Transverse colon (tissue), 4 donors: ENCODE measurements around the gene LCTL. TPM values are rescaled to one million over a fixed set of nuclear protein-coding genes. Genes with fewer than 3 reads are reported as not detected.

ENCODE experiments used
- DNase-seq: peaks from one replicate; pipeline ENCODE4 v3.0.0-alpha.2; 2019
- H3K27ac ChIP-seq, 4 donors: fragments of 200-600 bp; sonication (generic); 2 replicates each; pipeline ENCODE4 v1.5.1; 2016 to 2018; ENCODE audit warnings: inconsistent platforms in 4 of 4
- H3K27me3 ChIP-seq: fragments of 200-600 bp; sonication (generic); 2 replicates; pipeline ENCODE4 v1.5.1; 2017; ENCODE audit warnings: inconsistent platforms
- H3K36me3 ChIP-seq, 4 donors: fragments of 200-600 bp; sonication (generic); 2 replicates each; pipeline ENCODE4 v1.5.1; 2017 to 2019; ENCODE audit warnings: inconsistent platforms in 4 of 4
- H3K4me1 ChIP-seq, 4 donors: fragments of 200-600 bp; sonication (generic); 2 replicates each; pipeline ENCODE4 v1.5.1; 2017 to 2020; ENCODE audit warnings: inconsistent platforms in 4 of 4
- H3K4me3 ChIP-seq, 4 donors: fragments of 200-600 bp; sonication (generic); 1 replicate in 1 of 4; 2 replicates in 3 of 4; pipeline versions ENCODE4 v1.5.1 to v1.6.1; 2017 to 2019; ENCODE audit warnings: inconsistent platforms in 4 of 4
- H3K9me3 ChIP-seq, 2 donors: fragments of 200-600 bp; sonication (generic); 2 replicates each; pipeline ENCODE4 v1.5.1; 2017 to 2019; ENCODE audit warnings: inconsistent platforms in 2 of 2
- EP300 ChIP-seq: sonication (generic); formaldehyde crosslinking; IDR thresholded peaks from one replicate; pipeline ENCODE4 v1.6.1; 2017; ENCODE audit warnings: antibody characterized with exemption, low read depth
- POLR2A ChIP-seq: fragments of 450-650 bp; IDR thresholded peaks from one replicate; pipeline ENCODE4 v1.6.1; 2016; ENCODE audit warnings: antibody characterized with exemption, mild to moderate bottlenecking, moderate library complexity
- POLR2AphosphoS5 ChIP-seq, 3 donors: sonication (generic); formaldehyde crosslinking; IDR thresholded peaks; one replicate each; pipeline ENCODE4 v1.6.1; 2016; ENCODE audit warnings: antibody characterized with exemption in 3 of 3
- WGBS, 2 donors: methylation state at CpG; one replicate each; pipeline ENCODE4 v1.1.5; 2018; ENCODE audit warnings: low coverage in 1 of 2; 5-methylcytosine and 5-hydroxymethylcytosine counted together
- in situ Hi-C, 4 donors: fragments of 200-750 bp; cut with MboI; loops; one replicate each; pipeline versions ENCODE4 v1.15.0 to v1.15.1; 2017; ENCODE audit warnings: low sequenced_read_pairs in 3 of 4, low pct_ligation_motif_present in 1 of 4, low pct_unique_long_range_greater_than_20kb in 1 of 4
- intact Hi-C: fragments of 100-400 bp; cut with DNase I; formaldehyde crosslinking; loops from one replicate; pipeline ENCODE4 v1.15.1; 2023; ENCODE audit warnings: low total_unique reads
- total RNA-seq, 4 donors: library from RNA; depleted of rRNA; stranded (reverse); fragments of >200 nt; gene quantifications; one replicate each; pipeline ENCODE4 v1.1.0, GENCODE V29; 2016
- TF ChIP-seq, protein P1 (sequence below), 5 experiments: fragments of 200-600 bp in 3 of 5; fragments of 450-650 bp in 2 of 5; sonication (generic) in 3 of 5; IDR thresholded peaks; 1 replicate in 2 of 5; 2 replicates in 3 of 5; pipeline ENCODE4 v1.5.1; 2016 to 2017; ENCODE audit warnings: antibody characterized with exemption in 5 of 5, inconsistent platforms in 3 of 5, mild to moderate bottlenecking in 2 of 5, moderate library complexity in 1 of 5

Gene LCTL
- total RNA-seq, 4 donors from 2014 or later: not detected

- Histone ChIP-seq H3K9me3 (no peaks in the 10 kb centered on the region), H3K4me3 (no peak overlapping the region), H3K36me3 (no peaks in the 10 kb centered on the region), H3K27ac (no peak overlapping the region), H3K4me1 (peaks cover 0 to 2% (median 0%) of the 10 kb centered on the region in 4 donors), H3K27me3 (no peaks in the 10 kb centered on the region)
- WGBS, 2 donors: 81% methylated on average over 13 of the region's 13 CpGs; no CpG with 5 or more reads in 1 of the 2 donors
- intact Hi-C loops (loop anchor here (10.0 kb wide), 1 partner anchor 163 kb away; no protein-coding TSS in a partner anchor), in situ Hi-C loops (loop anchor here in 2 of 4 donors (10.0 to 25.0 kb wide), 2 partner anchors 151 to 163 kb away; no protein-coding TSS in a partner anchor)
- TF ChIP-seq POLR2AphosphoS5 (IDR thresholded peaks at IDR 0.05) (no peak), EP300 (no peak), POLR2A (no peak)
- TF ChIP-seq, protein P1, sequence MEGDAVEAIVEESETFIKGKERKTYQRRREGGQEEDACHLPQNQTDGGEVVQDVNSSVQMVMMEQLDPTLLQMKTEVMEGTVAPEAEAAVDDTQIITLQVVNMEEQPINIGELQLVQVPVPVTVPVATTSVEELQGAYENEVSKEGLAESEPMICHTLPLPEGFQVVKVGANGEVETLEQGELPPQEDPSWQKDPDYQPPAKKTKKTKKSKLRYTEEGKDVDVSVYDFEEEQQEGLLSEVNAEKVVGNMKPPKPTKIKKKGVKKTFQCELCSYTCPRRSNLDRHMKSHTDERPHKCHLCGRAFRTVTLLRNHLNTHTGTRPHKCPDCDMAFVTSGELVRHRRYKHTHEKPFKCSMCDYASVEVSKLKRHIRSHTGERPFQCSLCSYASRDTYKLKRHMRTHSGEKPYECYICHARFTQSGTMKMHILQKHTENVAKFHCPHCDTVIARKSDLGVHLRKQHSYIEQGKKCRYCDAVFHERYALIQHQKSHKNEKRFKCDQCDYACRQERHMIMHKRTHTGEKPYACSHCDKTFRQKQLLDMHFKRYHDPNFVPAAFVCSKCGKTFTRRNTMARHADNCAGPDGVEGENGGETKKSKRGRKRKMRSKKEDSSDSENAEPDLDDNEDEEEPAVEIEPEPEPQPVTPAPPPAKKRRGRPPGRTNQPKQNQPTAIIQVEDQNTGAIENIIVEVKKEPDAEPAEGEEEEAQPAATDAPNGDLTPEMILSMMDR (IDR thresholded peaks at IDR 0.05): no peak
- DNase-seq: no peak
These were observed 45.7 kb upstream of the LCTL start for GRCh38 chr15:66611257-66612053.

DNA sequence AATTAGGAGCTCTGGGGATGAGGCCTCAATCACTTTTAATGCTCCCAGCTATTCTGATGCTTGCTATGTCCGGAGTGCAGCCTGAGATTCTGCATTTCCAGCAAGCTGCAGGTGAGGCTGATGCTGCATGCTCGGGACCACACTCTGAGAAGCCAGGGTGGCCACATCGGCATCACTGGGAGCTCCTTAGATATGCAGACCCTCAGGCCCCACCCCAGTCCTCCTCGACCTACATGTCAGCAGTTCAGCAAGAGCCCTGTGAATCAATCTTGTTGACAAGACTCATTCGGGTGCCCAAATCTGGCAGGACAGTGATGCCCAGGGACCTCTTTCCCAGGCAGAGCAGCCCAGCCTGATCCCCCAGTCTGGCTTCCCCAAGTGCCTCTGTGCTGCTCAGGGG lies 44.1 kb upstream of the LCTL start:
- no peak overlapping the region for H3K27ac ChIP-seq
- DNase-seq: no peak
- no peaks in the 10 kb centered on the region for H3K27me3 ChIP-seq
- TF ChIP-seq EP300: no peak
- TF ChIP-seq POLR2A: no peak
- TF ChIP-seq, protein P1 (IDR thresholded peaks at IDR 0.05): no peak
- TF ChIP-seq POLR2AphosphoS5 (IDR thresholded peaks at IDR 0.05): no peak
- no peaks in the 10 kb centered on the region for H3K36me3 ChIP-seq
- in situ Hi-C loops: loop anchor here (10.0 to 25.0 kb wide), 6 partner anchors 85 to 255 kb away; no protein-coding TSS in a partner anchor
- no peak overlapping the region for H3K4me3 ChIP-seq
- intact Hi-C loops: loop anchor here (10.0 kb wide), 1 partner anchor 165 kb away; no protein-coding TSS in a partner anchor
- 80% methylated on average over 5 of the region's 5 CpGs; no CpG with 5 or more reads in 1 of the 2 donors for WGBS, 2 donors
- no peaks in the 10 kb centered on the region for H3K4me1 ChIP-seq
- no peaks in the 10 kb centered on the region for H3K9me3 ChIP-seq

DNA sequence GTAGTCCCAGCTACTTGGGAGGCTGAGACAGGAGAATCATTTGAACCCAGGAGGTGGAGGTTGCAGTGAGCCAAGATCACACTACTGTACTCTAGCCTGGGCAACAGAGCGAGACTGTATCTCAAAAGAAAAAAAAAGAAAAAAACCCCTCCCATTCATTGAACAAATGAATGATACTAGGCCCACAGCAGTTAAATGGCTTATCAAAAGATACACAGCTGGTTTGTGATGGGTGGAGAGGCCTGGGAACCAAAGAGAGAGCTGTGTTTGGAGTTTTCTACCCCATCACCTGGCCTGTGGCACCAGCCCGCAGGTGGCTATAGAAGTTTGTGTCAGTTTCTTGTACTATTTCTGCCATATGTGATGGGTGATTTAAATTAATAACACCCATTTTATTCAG lies 43.1 kb upstream of the LCTL start:
- Histone ChIP-seq H3K4me3 (no peak overlapping the region), H3K4me1 (no peaks in the 10 kb centered on the region), H3K9me3 (no peaks in the 10 kb centered on the region), H3K36me3 (no peaks in the 10 kb centered on the region), H3K27me3 (no peaks in the 10 kb centered on the region), H3K27ac (no peak overlapping the region)
- TF ChIP-seq POLR2A: no peak
- TF ChIP-seq EP300: no peak
- no peak for TF ChIP-seq POLR2AphosphoS5 (IDR thresholded peaks at IDR 0.05)
- TF ChIP-seq, protein P1 (IDR thresholded peaks at IDR 0.05): no peak
- intact Hi-C loops: no loop called here
- 97 to 100% methylated on average over 2 of the region's 2 CpGs for WGBS, 2 donors
- in situ Hi-C loops: loop anchor here (10.0 to 25.0 kb wide), 5 partner anchors 86 to 256 kb away; no protein-coding TSS in a partner anchor
- DNase-seq: no peak

DNA sequence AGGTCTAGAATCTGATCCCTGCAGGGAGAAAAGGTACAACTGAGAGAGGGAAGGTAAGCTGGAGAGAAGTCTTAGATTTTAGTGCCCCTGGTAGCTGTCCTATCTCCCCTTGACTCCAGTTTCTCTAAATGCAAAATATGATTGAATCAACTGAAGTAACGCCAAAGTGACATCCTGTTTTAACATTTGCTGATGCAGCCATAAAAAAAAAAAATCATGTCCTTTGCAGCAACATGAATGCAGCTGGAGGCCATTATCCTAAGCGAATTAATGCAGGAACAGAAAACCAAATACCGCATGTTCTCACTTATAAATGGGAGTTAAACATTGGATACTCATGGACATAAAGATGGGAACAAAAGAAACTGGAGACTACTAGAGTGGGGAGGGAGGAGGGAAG lies 42.4 kb upstream of the LCTL start:
- Histone ChIP-seq H3K36me3 (no peaks in the 10 kb centered on the region), H3K27ac (no peak overlapping the region), H3K9me3 (no peaks in the 10 kb centered on the region), H3K4me1 (no peaks in the 10 kb centered on the region), H3K4me3 (no peak overlapping the region), H3K27me3 (no peaks in the 10 kb centered on the region)
- WGBS, 2 donors: 87 to 90% methylated on average over 2 to 3 of the region's 3 CpGs
- no peak for DNase-seq
- TF ChIP-seq, protein P1 (IDR thresholded peaks at IDR 0.05): no peak
- TF ChIP-seq POLR2AphosphoS5 (IDR thresholded peaks at IDR 0.05): no peak
- no peak for TF ChIP-seq EP300
- TF ChIP-seq POLR2A: no peak
- in situ Hi-C loops: loop anchor here (10.0 to 25.0 kb wide), 5 partner anchors 87 to 257 kb away; no protein-coding TSS in a partner anchor
- intact Hi-C loops: no loop called here
